ACC112 (cell line): Measurements from ENCODE around the gene PRKG2.
A peak's percentile ranks its signal among the peaks of the same experiment; 100 is the strongest.

ENCODE experiments used
- H2AFZ ChIP-seq: fragments of 200-600 bp; sonication (generic); one replicate; pipeline ENCODE4 v1.6.0; 2017; ENCODE audit warnings: antibody characterized with exemption, low read length; ENCODE audit not compliant: unreplicated experiment
- H3K27ac ChIP-seq: fragments of 200-600 bp; sonication (generic); 2 replicates; pipeline ENCODE4 v1.5.1; 2014; ENCODE audit warnings: low read depth, mild to moderate bottlenecking, antibody characterized with exemption, low read length, moderate library complexity
- H3K27me3 ChIP-seq: fragments of 200-600 bp; sonication (generic); 2 replicates; pipeline ENCODE4 v1.6.1; 2014; ENCODE audit warnings: mild to moderate bottlenecking, antibody characterized with exemption, low read length, moderate library complexity, mixed read lengths; ENCODE audit not compliant: insufficient read depth
- H3K36me3 ChIP-seq: fragments of 200-600 bp; sonication (generic); 2 replicates; pipeline ENCODE4 v1.6.1; 2016; ENCODE audit warnings: mild to moderate bottlenecking, antibody characterized with exemption, low read length, moderate library complexity, mixed read lengths; ENCODE audit not compliant: insufficient read depth
- H3K4me1 ChIP-seq: fragments of 200-600 bp; sonication (generic); one replicate; pipeline ENCODE4 v1.6.1; 2016; ENCODE audit warnings: low read length, mixed read lengths; ENCODE audit not compliant: insufficient read depth, unreplicated experiment, control insufficient read depth
- H3K4me3 ChIP-seq: fragments of 200-600 bp; sonication (generic); 2 replicates; pipeline ENCODE4 v1.5.1; 2014; ENCODE audit warnings: mild to moderate bottlenecking, low read depth, low read length
- H3K79me2 ChIP-seq: fragments of 200-600 bp; sonication (generic); one replicate; pipeline ENCODE4 v1.6.0; 2016; ENCODE audit warnings: low read length; ENCODE audit not compliant: control insufficient read depth, unreplicated experiment, insufficient read depth

Gene PRKG2

GRCh38 chr4:81214144-81214880, 710 bp downstream of the PRKG2 start:
- Histone ChIP-seq H3K4me3 (peak overlapping the region; percentile 90), H3K27me3 (peaks cover 5% of the 10 kb centered on the region), H3K4me1 (peaks cover 3% of the 10 kb centered on the region), H3K36me3 (no peaks in the 10 kb centered on the region), H2AFZ (peak overlapping the region; percentile 88), H3K27ac (no peak overlapping the region), H3K79me2 (no peaks in the 10 kb centered on the region)

- Histone ChIP-seq H3K4me3 (peak overlapping the region; percentile 90), H3K27ac (no peak overlapping the region), H3K4me1 (peaks cover 3% of the 10 kb centered on the region), H3K36me3 (no peaks in the 10 kb centered on the region), H2AFZ (no peak overlapping the region), H3K27me3 (peaks cover 5% of the 10 kb centered on the region), H3K79me2 (no peaks in the 10 kb centered on the region)
Measured at GRCh38 chr4:81213671-81214070, 1.4 kb downstream of the PRKG2 start.

GRCh38 chr4:81211956-81212355, 3.1 kb downstream of the PRKG2 start:
- Histone ChIP-seq H3K4me3 (no peak overlapping the region), H3K4me1 (peaks cover 18% of the 10 kb centered on the region), H2AFZ (no peak overlapping the region), H3K36me3 (no peaks in the 10 kb centered on the region), H3K27ac (no peak overlapping the region), H3K79me2 (no peaks in the 10 kb centered on the region), H3K27me3 (peaks cover 5% of the 10 kb centered on the region)

GRCh38 chr4:81207828-81208227, 7.2 kb downstream of the PRKG2 start:
- Histone ChIP-seq H3K4me3 (no peak overlapping the region), H2AFZ (no peak overlapping the region), H3K4me1 (peaks cover 18% of the 10 kb centered on the region), H3K36me3 (no peaks in the 10 kb centered on the region), H3K79me2 (no peaks in the 10 kb centered on the region), H3K27ac (peak overlapping the region; percentile 27), H3K27me3 (no peaks in the 10 kb centered on the region)

- H2AFZ ChIP-seq, result no peak overlapping the region
- H3K4me3 ChIP-seq, result no peak overlapping the region
- H3K36me3 ChIP-seq, result no peaks in the 10 kb centered on the region
- H3K79me2 ChIP-seq, result no peaks in the 10 kb centered on the region
- H3K27me3 ChIP-seq, result no peaks in the 10 kb centered on the region
- H3K27ac ChIP-seq, result no peak overlapping the region
- H3K4me1 ChIP-seq, result peaks cover 15% of the 10 kb centered on the region
Measured at GRCh38 chr4:81205302-81205701, 9.7 kb downstream of the PRKG2 start.

- no peaks in the 10 kb centered on the region for H3K27me3 ChIP-seq
- peaks cover 18% of the 10 kb centered on the region for H3K4me1 ChIP-seq
- no peak overlapping the region for H3K4me3 ChIP-seq
- no peak overlapping the region for H2AFZ ChIP-seq
- no peaks in the 10 kb centered on the region for H3K36me3 ChIP-seq
- H3K79me2 ChIP-seq, result no peaks in the 10 kb centered on the region
- no peak overlapping the region for H3K27ac ChIP-seq
Measured at GRCh38 chr4:81204571-81204970, 10.5 kb downstream of the PRKG2 start.

- H3K27ac ChIP-seq, result no peak overlapping the region
- no peaks in the 10 kb centered on the region for H3K36me3 ChIP-seq
- H3K4me1 ChIP-seq, result peaks cover 5% of the 10 kb centered on the region
Measured at GRCh38 chr4:81199831-81200230, 15.2 kb downstream of the PRKG2 start.

GRCh38 chr4:81198609-81199008, 16.4 kb downstream of the PRKG2 start:
- Histone ChIP-seq H3K79me2 (no peaks in the 10 kb centered on the region), H3K4me3 (no peak overlapping the region), H3K4me1 (peaks cover 5% of the 10 kb centered on the region), H3K27ac (no peak overlapping the region), H3K27me3 (no peaks in the 10 kb centered on the region), H3K36me3 (no peaks in the 10 kb centered on the region), H2AFZ (no peak overlapping the region)

More at GRCh38 chr4:81199831-81200230, 15.2 kb downstream of the PRKG2 start:
- Histone ChIP-seq H3K27me3 (no peaks in the 10 kb centered on the region), H2AFZ (no peak overlapping the region), H3K79me2 (no peaks in the 10 kb centered on the region), H3K4me3 (no peak overlapping the region)

GRCh38 chr4:81197864-81198524, 17.0 kb downstream of the PRKG2 start:
- Histone ChIP-seq H2AFZ (no peak overlapping the region), H3K79me2 (no peaks in the 10 kb centered on the region), H3K27ac (no peak overlapping the region), H3K27me3 (no peaks in the 10 kb centered on the region), H3K4me3 (no peak overlapping the region), H3K4me1 (peaks cover 5% of the 10 kb centered on the region), H3K36me3 (no peaks in the 10 kb centered on the region)

GRCh38 chr4:81196126-81196650, 18.8 kb downstream of the PRKG2 start:
- no peaks in the 10 kb centered on the region for H3K27me3 ChIP-seq
- H3K79me2 ChIP-seq, result no peaks in the 10 kb centered on the region
- no peak overlapping the region for H2AFZ ChIP-seq
- no peaks in the 10 kb centered on the region for H3K36me3 ChIP-seq
- no peak overlapping the region for H3K4me3 ChIP-seq
- H3K27ac ChIP-seq, result no peak overlapping the region
- H3K4me1 ChIP-seq, result peaks cover 5% of the 10 kb centered on the region

- no peaks in the 10 kb centered on the region for H3K27me3 ChIP-seq
- H2AFZ ChIP-seq, result no peak overlapping the region
- no peaks in the 10 kb centered on the region for H3K79me2 ChIP-seq
- peaks cover 5% of the 10 kb centered on the region for H3K4me1 ChIP-seq
- H3K36me3 ChIP-seq, result no peaks in the 10 kb centered on the region
- no peak overlapping the region for H3K27ac ChIP-seq
- H3K4me3 ChIP-seq, result no peak overlapping the region
Measured at GRCh38 chr4:81195475-81195874, 19.5 kb downstream of the PRKG2 start.
